ENCODE measurements around the gene RPTOR.

RPTOR gene

DNA sequence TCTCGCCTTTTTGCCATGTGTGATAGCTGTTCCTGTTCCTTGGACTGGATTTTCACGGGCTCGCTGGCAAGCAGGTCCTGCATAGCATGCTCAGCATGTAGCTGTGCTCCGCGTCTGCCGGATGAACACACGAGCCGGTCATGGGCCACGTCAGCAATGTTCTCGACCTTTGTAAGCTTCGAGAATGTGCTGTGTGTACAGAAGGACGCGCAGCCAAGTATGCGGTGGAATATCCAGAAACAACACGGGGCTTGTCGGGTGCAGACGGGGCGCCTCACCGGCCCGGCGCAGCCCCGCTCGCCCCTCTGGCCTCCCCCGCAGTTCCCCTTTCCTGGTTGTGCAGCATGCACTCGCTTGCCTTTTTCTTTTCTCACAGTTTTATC lies 42.2 kb downstream of the RPTOR start:
- DNase-seq (ENCODE audit: low read depth in 2 of 2), result no peak

DNA sequence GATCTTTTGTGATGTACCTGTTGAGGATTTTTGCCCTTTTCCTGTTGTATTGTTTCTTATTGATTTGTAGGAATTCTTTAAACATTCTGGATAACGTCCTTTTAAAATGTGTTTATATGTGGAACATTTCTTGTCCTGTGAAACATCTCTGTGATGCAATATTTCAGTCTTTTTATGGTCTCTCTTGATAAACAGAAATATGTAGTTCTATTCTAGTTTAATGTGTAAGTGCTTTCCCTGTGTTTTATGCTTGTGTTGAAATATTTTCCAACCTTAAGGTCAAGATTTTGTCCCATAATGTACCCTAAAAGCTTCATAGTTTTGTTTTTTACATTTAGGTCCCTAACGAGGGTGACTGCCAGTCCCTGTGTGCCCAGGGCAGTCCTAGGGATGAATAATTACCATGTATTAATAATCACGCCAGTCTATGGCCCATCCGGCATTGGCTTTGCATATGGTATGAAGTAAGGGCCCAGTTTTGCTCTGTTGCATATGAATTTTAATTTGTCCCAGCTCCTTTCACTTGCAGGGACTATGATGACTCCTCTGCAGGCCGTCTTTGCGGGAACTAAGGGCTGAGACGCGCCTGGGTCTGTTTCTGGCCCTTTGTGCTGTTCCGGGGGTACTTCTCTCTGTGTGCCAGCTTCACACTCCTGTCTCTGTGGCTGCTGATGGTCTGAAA lies 44.2 kb downstream of the RPTOR start:
- no peak for DNase-seq (ENCODE audit: low read depth in 2 of 2)

DNA sequence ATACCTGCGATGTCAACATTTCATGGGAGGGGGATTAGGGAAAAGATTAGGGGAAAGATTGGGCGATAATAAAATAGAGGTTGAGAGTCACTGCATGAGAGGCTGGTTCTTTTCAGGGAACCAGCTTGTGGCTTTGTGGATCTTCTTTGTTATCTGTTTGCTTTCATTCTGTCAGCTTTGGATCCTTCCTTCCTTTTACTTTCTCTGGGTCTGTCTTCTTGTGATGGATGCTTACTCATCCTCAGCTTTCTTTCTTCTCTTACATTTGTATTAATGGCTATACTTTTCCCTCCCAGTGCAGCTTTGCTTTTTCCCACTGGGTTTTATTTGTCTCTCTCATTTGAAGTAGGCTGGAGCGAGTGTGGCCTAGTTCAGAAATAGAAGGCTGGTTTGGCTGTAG lies 47.1 kb downstream of the RPTOR start:
- DNase-seq (ENCODE audit: low read depth in 2 of 2), result no peak

DNA sequence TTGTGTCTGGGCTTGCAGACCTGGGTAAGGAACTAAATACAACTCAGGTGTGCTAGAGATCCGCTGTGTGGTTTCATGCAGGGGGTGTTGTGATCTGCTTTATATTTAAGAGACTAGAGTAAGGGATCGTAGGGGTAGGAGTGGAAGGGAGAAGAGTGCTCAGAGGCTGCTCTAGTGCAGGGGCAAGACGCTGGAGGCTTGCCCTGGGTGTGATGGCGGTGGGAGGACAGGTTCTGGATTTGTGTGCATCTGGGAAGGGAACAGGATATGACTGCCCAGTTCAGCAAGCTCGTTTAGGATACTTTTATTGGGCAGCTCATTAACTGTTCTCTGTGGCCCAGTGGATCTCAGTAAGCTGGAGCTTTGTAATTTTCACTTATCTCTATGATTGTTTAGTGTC lies 47.6 kb downstream of the RPTOR start:
- no peak for DNase-seq (ENCODE audit: low read depth in 2 of 2)

DNA sequence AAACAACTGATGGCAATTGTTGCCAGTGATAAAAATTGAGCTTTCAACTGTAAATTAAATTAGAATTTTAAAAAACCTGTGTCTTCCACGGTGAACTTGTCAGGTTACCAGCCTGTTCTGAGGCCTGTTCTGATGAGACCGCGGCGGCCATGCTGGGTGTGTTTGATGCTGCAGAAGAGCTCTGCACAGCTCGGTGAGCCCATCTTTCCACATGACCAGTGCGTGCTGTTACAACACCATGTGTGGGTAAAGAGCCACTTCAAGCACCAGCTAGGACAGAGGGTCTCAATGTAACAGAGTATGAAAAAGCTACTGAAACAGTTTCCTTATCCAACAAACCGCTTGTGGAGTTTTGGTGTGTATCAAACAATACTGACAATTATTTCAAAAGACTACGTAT lies 48.5 kb downstream of the RPTOR start:
- no peak for DNase-seq (ENCODE audit: low read depth in 2 of 2)

DNA sequence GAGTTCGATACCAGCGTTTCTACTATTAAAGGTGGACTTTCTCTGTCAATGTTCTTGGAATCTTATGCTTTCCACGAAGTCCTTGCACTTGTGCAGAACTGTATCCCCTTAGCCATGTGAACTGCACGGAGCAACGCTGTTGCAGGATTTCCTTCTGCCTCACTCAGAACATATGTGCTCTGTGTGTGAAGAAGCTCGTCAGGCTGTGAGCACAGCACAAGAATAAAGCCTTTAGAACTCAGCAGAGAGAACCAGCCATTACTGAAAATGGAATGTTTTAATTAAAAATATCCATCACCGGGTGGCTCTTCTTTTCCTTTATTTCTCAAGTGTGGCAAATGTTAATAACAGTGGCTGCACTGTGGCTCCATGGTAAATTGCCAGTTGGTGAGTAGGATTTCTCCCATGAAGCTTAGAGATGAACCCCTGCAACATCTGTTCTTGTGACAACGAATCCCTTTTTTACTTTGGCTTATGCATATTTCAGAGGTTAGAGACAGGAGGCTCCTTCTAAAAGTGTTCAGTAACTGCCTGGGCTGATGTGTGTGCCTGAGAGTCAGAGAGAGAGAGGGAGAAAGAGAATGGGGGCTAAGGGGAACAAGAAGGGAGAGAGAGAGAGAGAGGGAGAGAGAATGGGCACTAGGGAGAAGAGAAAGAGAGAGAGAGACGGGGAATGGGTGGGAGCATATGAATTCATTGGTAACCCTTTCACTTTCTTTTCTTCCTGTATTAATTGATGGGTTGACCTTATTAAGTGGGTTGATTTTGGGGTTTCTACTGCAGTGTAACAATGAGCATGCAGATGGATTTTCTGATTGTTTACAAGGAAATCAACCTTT lies 50.0 kb downstream of the RPTOR start:
- no peak for DNase-seq (ENCODE audit: low read depth in 2 of 2)

DNA sequence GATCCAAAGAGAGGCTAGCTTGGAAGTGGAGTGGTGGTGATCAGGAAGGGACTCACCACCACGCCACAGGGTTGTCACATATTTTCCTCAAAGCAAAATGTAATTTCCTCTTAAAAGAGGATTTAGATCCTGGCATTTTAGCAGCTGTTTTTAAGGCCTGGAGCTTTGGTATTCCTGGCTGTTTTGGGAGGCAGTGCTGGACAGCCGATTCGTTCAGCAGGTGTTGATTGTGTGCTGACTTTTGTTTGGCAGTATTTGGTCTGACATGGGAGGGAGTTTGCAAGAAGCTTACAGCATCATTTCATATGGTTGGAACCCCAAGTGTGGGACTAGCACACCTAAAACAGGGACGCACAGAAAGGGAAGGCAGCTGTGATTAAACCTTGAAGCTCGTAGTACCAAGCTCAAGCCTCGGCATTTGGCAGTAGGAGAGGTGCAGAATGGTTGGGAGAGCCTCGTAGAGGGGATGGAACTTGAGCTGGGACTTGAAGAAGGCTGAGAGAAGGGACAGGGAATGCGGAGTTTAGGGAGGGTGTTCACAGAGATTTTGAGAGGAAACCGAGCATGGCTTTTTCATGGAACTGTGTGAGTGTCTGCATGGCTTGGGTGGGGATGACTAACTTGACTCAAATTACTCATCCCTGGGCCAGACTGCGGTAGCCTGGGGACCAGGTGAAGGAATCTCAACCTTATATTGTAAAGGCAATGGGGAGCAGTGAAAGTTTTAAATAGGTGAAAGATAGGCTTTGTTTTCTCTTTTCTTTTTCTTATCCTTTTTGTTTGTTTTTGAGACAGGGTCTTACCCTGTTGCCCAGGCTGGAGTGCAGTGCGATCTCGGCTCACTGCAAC lies 52.3 kb downstream of the RPTOR start:
- DNase-seq (ENCODE audit: low read depth in 2 of 2), result no peak

DNA sequence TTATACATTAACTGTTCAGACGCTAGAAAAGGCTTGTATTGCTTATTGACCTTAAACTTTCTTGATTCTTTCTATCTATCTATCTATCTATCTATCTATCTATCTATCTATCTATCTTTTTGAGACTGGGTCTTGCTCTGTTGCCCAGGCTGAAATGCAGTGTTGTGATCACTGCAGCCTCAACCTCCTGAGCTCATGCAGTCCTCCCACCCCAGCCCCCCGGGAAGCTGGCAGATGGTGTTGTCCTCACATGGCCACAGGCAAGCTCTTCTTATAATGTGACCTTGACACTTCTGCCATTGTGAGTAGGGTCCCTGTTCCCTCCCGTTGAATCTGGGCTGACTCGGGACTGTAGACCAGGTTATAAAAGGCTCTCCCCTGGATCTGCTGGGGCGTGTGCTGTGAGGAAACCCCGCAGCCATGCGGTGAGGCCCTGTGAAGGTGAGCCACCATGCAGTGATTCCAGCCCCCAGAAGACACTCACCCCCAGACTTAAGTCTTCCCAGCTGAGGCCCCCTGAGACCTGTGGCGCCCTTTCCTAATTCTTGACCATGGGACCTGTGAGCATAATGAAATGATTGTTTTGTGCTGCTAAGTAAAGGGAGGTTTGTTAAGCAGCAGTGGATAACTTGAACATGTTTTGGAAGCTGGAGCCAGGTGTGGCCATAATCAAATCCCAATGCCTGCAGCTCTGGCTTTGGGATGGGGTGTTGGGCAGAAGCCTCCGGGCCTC lies 54.3 kb downstream of the RPTOR start:
- no peak for DNase-seq (ENCODE audit: low read depth in 2 of 2)

DNA sequence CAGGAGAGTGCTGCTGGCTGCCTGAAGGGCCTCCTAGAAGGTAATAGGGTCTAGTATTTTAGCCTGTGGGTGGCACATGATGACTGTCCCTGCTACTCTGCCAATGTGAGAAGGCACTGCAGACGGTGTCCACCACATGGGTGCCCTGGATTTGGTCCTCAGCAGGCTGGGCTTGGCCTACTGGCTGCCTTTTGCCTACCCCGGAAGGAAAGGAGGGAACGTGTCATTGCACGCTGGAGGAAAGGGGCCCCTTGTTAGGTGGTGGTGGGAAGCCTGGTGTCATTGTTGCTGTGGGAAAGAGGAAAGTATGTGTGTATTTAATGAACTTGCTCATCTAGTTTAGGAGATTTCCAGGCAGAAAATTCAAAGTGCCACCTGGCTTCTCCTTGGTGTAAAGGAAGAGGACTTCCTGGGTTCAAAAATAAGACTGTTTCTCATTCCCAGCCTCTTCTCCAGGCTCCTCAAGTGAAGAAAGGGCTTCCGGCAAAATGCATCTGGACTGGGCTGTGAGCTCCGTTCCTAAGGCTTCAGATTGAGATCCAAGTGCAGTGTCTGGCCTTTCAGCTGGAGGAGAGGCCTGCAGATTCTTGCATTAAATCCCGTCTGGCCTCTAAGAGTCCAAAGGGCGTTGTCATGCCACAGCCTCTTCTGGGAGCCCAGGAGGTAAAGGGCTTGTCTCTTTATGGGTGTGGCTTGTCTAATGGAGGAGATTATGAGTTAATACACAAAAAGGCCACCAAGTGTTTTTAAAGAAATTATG lies 55.1 kb downstream of the RPTOR start:
- DNase-seq (ENCODE audit: low read depth in 2 of 2), result no peak

DNA sequence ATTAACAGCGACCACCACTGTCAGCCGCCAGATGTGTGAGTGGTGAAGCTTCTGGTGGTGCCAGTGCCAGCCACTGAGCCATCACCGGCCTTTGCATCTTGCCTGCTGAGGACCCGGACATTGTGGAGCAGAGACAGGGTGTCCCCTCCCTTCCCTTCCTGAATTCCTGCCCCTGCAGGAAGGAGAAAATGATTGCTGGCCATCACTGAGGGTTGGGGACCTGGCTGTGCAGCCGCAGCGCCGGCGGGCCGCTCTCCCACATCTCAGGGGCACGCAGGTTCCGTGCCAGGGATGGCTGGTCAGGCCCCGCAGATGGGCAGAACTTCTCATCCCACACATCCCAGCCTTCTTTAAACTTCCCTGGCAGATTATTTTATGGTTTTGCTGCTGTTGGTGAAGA lies 56.5 kb downstream of the RPTOR start:
- DNase-seq (ENCODE audit: low read depth in 2 of 2), result no peak

DNA sequence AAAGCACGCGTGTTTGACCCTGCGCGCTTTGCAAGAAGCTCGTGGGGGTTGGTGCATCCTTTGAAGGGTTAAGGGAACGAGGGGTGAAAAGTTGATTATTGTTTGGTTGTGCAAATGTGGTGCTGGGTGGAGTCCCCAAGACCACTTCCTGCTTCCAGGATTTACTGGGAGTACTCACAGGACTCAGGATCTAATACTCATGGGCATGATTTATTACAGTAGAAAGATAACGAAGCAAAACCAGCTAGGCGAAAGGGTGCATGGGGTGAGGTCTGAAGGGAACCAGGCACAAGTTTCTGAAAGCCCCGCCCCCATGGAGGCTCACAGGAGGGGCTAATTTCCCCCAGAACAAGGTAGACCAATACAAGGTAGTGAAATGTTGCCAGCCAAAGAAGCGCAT lies 58.8 kb downstream of the RPTOR start:
- DNase-seq (ENCODE audit: low read depth in 2 of 2), result no peak

DNA sequence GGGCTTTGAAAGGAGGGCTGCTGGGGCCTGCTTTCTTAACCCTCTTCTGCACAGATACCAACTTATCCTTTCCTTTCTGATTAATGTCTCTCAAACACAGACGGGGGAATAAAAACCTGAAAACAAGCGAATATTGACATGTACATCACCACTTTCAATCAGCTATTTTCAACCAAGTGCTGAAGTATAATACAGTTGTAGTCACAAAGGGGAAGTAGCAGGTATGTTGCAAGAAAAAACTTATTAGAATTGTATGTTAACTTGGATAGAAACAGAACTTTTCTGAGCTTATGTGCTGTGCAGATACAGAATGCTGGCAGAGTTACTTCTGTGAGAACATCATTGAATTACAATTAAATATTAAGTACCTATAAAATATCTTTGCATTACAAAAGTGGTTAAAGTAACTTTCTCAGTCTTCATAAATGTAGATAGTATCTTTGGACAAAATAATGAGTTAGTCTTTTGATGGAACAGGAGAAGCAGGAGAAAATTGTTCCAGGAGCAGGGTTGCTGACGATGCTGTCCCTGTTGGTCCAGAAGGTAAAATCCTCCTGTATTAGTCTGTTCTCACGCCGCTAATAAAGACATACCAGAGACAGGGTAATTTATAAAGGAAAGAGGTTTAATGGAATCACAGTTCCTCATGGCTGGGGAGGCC lies 59.5 kb downstream of the RPTOR start:
- no peak for DNase-seq (ENCODE audit: low read depth in 2 of 2)

DNA sequence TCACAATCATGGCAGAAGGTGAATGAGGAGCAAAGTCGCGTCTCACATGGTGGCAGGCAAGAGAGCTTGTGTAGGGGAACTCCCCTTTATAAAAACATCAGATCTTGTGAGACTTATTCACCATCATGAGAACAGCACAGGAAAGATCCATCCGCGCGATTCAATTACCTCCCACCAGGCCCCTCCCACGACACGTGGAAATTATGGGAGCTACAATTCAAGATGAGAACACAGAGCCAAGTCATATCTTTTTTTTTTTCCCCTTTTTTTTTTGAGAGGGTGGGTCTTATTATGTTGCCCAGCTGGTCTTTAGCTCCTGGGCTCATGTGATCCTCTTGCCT lies 60.0 kb downstream of the RPTOR start:
- no peak for DNase-seq (ENCODE audit: low read depth in 2 of 2)

DNA sequence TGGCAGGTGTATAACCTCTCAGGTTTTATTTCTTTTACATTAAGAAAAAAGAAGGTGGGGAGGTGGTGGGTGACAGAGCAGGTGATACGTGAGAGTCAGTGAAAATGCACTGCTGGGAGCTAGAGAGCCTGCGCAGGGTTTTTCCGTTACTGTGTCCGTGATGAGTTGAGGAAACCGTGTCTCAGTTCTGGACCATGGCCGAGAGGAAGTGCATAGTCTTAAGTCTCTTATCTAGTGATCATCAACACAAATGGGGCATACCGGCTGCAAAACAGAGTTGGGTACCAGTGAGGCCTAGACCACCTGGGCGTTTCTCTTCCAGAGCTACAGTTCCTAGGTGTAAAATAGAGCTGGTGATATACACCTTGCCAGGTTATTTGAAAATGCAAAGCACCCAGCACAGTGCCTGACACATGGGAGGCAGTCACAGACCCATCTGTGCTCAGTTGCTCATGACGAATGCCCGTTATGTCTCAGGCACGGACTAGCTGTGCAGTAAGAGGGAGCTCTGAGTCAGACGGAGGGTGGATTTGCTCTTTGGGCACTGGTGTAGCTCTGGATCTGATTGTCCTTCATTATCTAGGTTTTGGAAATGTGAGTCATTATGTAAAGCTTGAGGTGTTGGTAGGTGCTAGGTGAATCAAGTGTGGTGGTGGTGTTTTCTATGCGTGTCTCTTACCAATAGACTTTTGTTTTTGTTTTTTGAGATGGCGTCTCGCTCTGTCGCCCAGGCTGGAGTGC lies 60.9 kb downstream of the RPTOR start:
- DNase-seq (ENCODE audit: low read depth in 2 of 2), result peak in 1 of 2 donors; percentile 56

DNA sequence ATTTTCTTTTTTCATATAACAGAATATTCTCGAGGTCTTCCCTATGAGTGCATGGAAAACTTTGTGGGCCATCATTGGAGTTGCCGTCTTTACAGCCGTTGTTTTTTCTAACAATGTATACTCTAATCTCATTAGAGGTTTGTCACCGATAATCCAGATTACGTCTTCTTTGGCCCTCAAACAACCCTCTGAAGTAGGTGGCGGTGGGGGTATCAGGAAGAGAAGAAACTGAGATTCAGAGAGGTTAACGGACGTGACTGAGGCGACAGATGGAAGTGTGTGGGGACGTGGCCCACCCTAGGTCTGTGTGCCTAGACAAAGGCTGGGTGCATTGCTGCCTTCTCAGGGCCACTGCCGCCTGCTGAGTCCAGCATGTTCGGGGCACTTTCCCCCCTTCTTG lies 63.7 kb downstream of the RPTOR start:
- no peak for DNase-seq (ENCODE audit: low read depth in 2 of 2)

DNA sequence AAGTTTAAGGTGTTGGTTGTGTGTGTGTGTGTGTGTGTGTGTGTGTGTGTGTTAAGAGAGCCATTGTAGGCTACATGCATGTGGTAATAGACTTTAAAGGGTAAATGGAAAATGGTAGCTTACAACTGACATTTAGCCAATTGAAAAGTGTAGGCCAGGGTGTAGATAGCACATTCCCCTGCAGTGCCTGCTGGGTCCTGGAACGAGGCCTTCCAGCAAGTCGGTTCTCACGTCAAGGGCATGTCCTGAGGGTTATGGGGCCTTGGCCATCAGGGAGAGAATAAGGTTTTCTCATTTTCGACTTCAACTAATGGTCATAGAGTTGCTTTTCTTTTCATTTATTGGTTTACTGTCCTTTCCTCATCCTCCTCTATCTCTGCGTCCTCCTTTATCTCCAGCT lies 65.1 kb downstream of the RPTOR start:
- DNase-seq (ENCODE audit: low read depth in 2 of 2), result no peak

DNA sequence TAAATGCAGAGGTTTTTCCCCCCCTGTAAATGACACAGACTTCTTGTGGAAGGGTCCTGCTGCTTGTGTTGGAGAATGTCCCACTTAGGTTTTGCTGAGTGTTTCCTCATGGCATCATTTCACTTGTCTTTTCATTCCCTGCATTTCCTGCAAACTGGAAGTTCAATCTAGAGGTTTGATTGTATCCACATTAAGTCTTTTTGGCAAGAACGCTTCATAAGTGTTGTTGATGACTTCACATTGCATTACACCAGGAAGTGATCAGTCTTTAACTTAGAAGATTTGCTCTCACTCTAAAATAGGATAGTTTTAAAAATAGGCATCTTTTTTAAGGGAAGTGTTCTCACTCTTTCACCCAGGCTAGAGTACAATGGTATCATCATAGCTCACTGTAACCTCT lies 67.2 kb downstream of the RPTOR start:
- no peak for DNase-seq (ENCODE audit: low read depth in 2 of 2)

DNA sequence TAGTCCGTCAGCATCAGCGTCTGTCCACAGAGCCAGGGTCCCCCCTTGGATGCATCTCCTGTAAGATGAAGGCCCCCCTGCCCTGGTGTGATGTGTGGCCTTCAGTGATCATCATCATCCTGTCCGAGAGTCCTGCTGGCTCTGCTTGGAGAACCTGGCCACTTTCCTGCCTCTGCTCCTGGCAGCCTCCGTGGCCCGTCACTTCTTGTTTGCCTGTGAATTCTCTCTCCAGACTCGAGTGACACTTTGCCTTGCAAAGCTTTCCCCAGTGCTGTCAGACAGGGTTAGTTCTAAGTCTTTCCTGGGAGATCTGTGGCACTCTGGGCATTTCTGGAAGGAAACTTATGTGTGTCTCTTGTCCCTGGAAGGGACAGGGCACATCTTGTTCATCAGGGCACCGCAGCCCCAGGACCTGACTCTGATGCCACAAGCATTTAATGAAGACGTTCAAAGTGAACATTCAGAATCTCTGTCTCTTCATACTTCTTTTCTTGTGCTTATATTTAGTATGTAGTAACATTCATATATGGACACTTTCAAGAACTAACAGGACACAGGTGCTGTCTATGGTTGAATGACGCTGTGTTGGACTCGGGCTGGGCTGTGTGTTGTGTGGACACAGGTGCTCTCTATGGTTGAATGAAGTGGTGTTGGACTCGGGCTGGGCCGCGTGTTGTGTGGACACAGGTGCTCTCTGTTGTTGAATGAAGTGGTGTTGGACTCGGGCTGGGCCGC lies 68.5 kb downstream of the RPTOR start:
- DNase-seq (ENCODE audit: low read depth in 2 of 2), result no peak

DNA sequence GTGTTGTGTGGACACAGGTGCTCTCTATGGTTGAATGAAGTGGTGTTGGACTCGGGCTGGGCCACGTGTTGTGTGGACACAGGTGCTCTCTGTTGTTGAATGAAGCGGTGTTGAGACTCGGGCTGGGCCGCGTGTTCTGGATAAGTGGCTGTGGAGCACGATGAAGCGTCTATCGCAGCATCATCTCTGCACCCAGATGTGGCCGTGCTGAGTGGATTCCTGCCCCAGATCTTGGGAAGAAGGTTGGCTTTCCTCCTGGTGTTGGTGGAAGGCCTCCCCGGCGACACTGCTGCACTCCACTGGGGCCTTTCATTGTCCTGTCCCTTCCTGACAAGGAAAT lies 69.1 kb downstream of the RPTOR start:
- DNase-seq (ENCODE audit: low read depth in 2 of 2), result no peak
